Measurements from ENCODE around the gene EIF3J. TPM values are rescaled to one million over a fixed set of nuclear protein-coding genes. Genes with fewer than 3 reads are reported as not detected.
A peak's percentile ranks its signal among the peaks of the same experiment; 100 is the strongest.

Gene EIF3J
- total RNA-seq, 1 experiment from 2014 or later, result 76.1 TPM

- TF ChIP-seq ERG (CRISPR knock-in tag; IDR thresholded peaks at IDR 0.05) (no peak), CTCF (IDR thresholded peaks at IDR 0.05) (no peak), KAT7 (CRISPR knock-in tag; IDR thresholded peaks at IDR 0.05; ENCODE audit: borderline replicate concordance) (no peak), SP1 (CRISPR knock-in tag; conservative IDR thresholded peaks at IDR 0.05) (no peak), HMGA2 (CRISPR knock-in tag; IDR thresholded peaks at IDR 0.05) (no peak)
Measured at GRCh38 chr15:44535523-44536301, 1.2 kb upstream of the EIF3J start (continued).

GRCh38 chr15:44536302-44536961 lies 515 bp upstream of the EIF3J start:
- DNase-seq (ENCODE audit: low spot score) (peak; percentile 82), ATAC-seq (peak; percentile 83)
- Mint-ChIP-seq H3K27me3 (ENCODE audit: low read depth) (no peaks in the 10 kb centered on the region), H3K4me3 (peak overlapping the region; percentile 89), H3K27ac (peak overlapping the region; percentile 99), H3K4me1 (peaks cover 24% of the 10 kb centered on the region), H3K36me3 (peaks cover 25% of the 10 kb centered on the region), H3K9me3 (no peaks in the 10 kb centered on the region)
- ChIA-PET POLR2A (interaction anchor here (0.5 to 2.6 kb wide), 5 partner anchors 9 to 686 kb away, joined by 3 to 10 read pairs (median 3); partner anchors contain the start of gene CTDSPL2), CTCF (interaction anchor here (0.5 to 1.7 kb wide), 6 partner anchors 10 to 201 kb away, joined by 3 to 10 read pairs (median 3); partner anchors contain the start of gene SPG11)
- TF ChIP-seq, protein P1, sequence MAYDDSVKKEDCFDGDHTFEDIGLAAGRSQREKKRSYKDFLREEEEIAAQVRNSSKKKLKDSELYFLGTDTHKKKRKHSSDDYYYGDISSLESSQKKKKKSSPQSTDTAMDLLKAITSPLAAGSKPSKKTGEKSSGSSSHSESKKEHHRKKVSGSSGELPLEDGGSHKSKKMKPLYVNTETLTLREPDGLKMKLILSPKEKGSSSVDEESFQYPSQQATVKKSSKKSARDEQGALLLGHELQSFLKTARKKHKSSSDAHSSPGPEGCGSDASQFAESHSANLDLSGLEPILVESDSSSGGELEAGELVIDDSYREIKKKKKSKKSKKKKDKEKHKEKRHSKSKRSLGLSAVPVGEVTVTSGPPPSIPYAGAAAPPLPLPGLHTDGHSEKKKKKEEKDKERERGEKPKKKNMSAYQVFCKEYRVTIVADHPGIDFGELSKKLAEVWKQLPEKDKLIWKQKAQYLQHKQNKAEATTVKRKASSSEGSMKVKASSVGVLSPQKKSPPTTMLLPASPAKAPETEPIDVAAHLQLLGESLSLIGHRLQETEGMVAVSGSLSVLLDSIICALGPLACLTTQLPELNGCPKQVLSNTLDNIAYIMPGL (CRISPR knock-in tag; IDR thresholded peaks at IDR 0.05), result peak; percentile 32; the same call in 1 of the 2 replicates
- TF ChIP-seq NFE2L1 (CRISPR knock-in tag; IDR thresholded peaks at IDR 0.05), result 0 out of 2 replicates have a peak, but pooled peaks have one; percentile 1
- TF ChIP-seq SOX15 (CRISPR knock-in tag; IDR thresholded peaks at IDR 0.05), result no peak
- TF ChIP-seq, protein P2, sequence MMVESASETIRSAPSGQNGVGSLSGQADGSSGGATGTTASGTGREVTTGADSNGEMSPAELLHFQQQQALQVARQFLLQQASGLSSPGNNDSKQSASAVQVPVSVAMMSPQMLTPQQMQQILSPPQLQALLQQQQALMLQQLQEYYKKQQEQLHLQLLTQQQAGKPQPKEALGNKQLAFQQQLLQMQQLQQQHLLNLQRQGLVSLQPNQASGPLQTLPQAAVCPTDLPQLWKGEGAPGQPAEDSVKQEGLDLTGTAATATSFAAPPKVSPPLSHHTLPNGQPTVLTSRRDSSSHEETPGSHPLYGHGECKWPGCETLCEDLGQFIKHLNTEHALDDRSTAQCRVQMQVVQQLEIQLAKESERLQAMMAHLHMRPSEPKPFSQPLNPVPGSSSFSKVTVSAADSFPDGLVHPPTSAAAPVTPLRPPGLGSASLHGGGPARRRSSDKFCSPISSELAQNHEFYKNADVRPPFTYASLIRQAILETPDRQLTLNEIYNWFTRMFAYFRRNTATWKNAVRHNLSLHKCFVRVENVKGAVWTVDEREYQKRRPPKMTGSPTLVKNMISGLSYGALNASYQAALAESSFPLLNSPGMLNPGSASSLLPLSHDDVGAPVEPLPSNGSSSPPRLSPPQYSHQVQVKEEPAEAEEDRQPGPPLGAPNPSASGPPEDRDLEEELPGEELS (CRISPR knock-in tag; IDR thresholded peaks at IDR 0.05), result peak; percentile 79; the same call in 1 of the 2 replicates
- TF ChIP-seq ESRRA (CRISPR knock-in tag; IDR thresholded peaks at IDR 0.05; ENCODE audit: borderline replicate concordance), result peak; percentile 65; the same call in 1 of the 2 replicates
- TF ChIP-seq CBFB (CRISPR knock-in tag; IDR thresholded peaks at IDR 0.05; ENCODE audit: low read depth), result no peak
- TF ChIP-seq ZNF416 (CRISPR knock-in tag; IDR thresholded peaks at IDR 0.05), result no peak

- H3K36me3 Mint-ChIP-seq, result peaks cover 31% of the 10 kb centered on the region
- peaks cover 24% of the 10 kb centered on the region for H3K4me1 Mint-ChIP-seq
- ATAC-seq (no peak), DNase-seq (ENCODE audit: low spot score) (no peak)
- CTCF ChIA-PET, result interaction anchor here (0.8 to 1.7 kb wide), 6 partner anchors 8 to 125 kb away, joined by 3 to 10 read pairs (median 3); partner anchors contain the start of gene SPG11
- peak overlapping the region; percentile 9; the same call in 1 of the 2 replicates for H3K27ac Mint-ChIP-seq
- H3K9me3 Mint-ChIP-seq, result no peaks in the 10 kb centered on the region
- no peak for TF ChIP-seq E2F4 (CRISPR knock-in tag; IDR thresholded peaks at IDR 0.05; ENCODE audit: borderline replicate concordance, low read depth)
- peak; percentile 5; the same call in 1 of the 2 replicates for TF ChIP-seq KAT7 (CRISPR knock-in tag; IDR thresholded peaks at IDR 0.05; ENCODE audit: borderline replicate concordance)
- TF ChIP-seq SP1 (CRISPR knock-in tag; conservative IDR thresholded peaks at IDR 0.05), result no peak
- H3K27me3 Mint-ChIP-seq (ENCODE audit: low read depth), result no peaks in the 10 kb centered on the region
- H3K4me3 Mint-ChIP-seq, result peak overlapping the region; percentile 89
- POLR2A ChIA-PET, result interaction anchor here (0.5 to 2.6 kb wide), 3 partner anchors 32 to 238 kb away, joined by 3 to 10 read pairs (median 5); partner anchors contain the start of gene CTDSPL2
Measured at GRCh38 chr15:44537735-44538240, 841 bp downstream of the EIF3J start.

Data from WTC11 (cell line).